CD14-positive monocyte (primary cell): Measurements from ENCODE around the gene LAMA4. TPM values are rescaled to one million over a fixed set of nuclear protein-coding genes. Genes with fewer than 3 reads are reported as not detected.

Experiments
- DNase-seq, 3 donors: peaks; one replicate each; pipeline ENCODE4 v3.0.0-alpha.2; 2011 to 2022
- H2AFZ ChIP-seq: 2 replicates; pipeline ENCODE4 v1.6.0; 2012; ENCODE audit warnings: mild to moderate bottlenecking, low read depth, low read length, inconsistent platforms; ENCODE audit not compliant: insufficient read depth, poor library complexity, severe bottlenecking
- H3K27ac ChIP-seq, 2 donors: 1 replicate in 1 of 2; 2 replicates in 1 of 2; pipeline ENCODE4 v1.5.1; 2012 to 2013; ENCODE audit warnings: low read length in 2 of 2, control low read depth in 1 of 2, inconsistent platforms in 1 of 2, low read depth in 1 of 2, mild to moderate bottlenecking in 1 of 2
- H3K27me3 ChIP-seq, 2 donors: one replicate each; pipeline versions ENCODE4 v1.6.0 to v1.6.1; 2011 to 2013; ENCODE audit warnings: low read length in 2 of 2; ENCODE audit not compliant: control insufficient read depth in 2 of 2, insufficient read depth in 2 of 2
- H3K36me3 ChIP-seq, 2 donors: replicated peaks in 1 of 2; 1 replicate in 1 of 2; 2 replicates in 1 of 2; pipeline versions ENCODE4 v1.5.1 to v1.6.1; 2012 to 2013; ENCODE audit warnings: low read length in 2 of 2, control low read depth in 1 of 2, inconsistent platforms in 1 of 2, mild to moderate bottlenecking in 1 of 2; ENCODE audit not compliant: insufficient read depth in 2 of 2, control insufficient read depth in 1 of 2
- H3K4me1 ChIP-seq, 2 donors: 1 replicate in 1 of 2; 2 replicates in 1 of 2; pipeline versions ENCODE4 v1.5.1 to v1.6.1; 2012 to 2013; ENCODE audit warnings: low read length in 2 of 2, control low read depth in 1 of 2, inconsistent platforms in 1 of 2, mild to moderate bottlenecking in 1 of 2, moderate library complexity in 1 of 2; ENCODE audit not compliant: insufficient read depth in 2 of 2, control insufficient read depth in 1 of 2
- H3K4me2 ChIP-seq: replicated peaks from 2 replicates; pipeline ENCODE3; 2012; ENCODE audit warnings: low read length, moderate library complexity, mild to moderate bottlenecking; ENCODE audit not compliant: poor library complexity, severe bottlenecking; ENCODE audit errors: extremely low read depth
- H3K4me3 ChIP-seq, 3 experiments: fragments of 200-600 bp in 1 of 3; sonication (generic) in 1 of 3; replicated peaks in 1 of 3; 1 replicate in 2 of 3; 2 replicates in 1 of 3; pipeline ENCODE4 v1.5.1; 2011 to 2013; ENCODE audit warnings: low read length in 3 of 3, mild to moderate bottlenecking in 3 of 3, control low read depth in 2 of 3, low read depth in 2 of 3, inconsistent platforms in 1 of 3, moderate library complexity in 1 of 3
- H3K79me2 ChIP-seq: 2 replicates; pipeline ENCODE4 v1.6.0; 2012; ENCODE audit warnings: mild to moderate bottlenecking, control low read depth, inconsistent platforms, low read length, moderate library complexity; ENCODE audit not compliant: insufficient read depth
- H3K9ac ChIP-seq: 2 replicates; pipeline ENCODE4 v1.6.0; 2017; ENCODE audit warnings: low read length, mild to moderate bottlenecking; ENCODE audit not compliant: insufficient read depth, poor library complexity, severe bottlenecking
- H3K9me3 ChIP-seq, 2 donors: replicated peaks in 1 of 2; 1 replicate in 1 of 2; 2 replicates in 1 of 2; pipeline versions ENCODE4 v1.5.1 to v1.6.1; 2012 to 2013; ENCODE audit warnings: low read length in 2 of 2, control low read depth in 1 of 2; ENCODE audit not compliant: control insufficient read depth in 1 of 2, insufficient read depth in 1 of 2
- H4K20me1 ChIP-seq: 2 replicates; pipeline ENCODE4 v1.6.0; 2012; ENCODE audit warnings: mild to moderate bottlenecking, low read length, control low read depth, moderate library complexity; ENCODE audit not compliant: insufficient read depth
- H3K27ac Mint-ChIP-seq, 7 donors: one replicate each; pipeline ENCODE4 v1.8.0; 2020; ENCODE audit warnings: mild to moderate bottlenecking in 7 of 7, mixed read lengths in 7 of 7, moderate library complexity in 6 of 7, inconsistent platforms in 2 of 7
- H3K27me3 Mint-ChIP-seq, 3 donors: one replicate each; pipeline ENCODE4 v1.8.0; 2021 to 2022; ENCODE audit warnings: low read depth in 3 of 3, mild to moderate bottlenecking in 3 of 3, mixed read lengths in 3 of 3, moderate library complexity in 3 of 3, inconsistent platforms in 1 of 3
- H3K36me3 Mint-ChIP-seq, 2 donors: one replicate each; pipeline ENCODE4 v1.8.0; 2020; ENCODE audit warnings: mixed read lengths in 2 of 2, inconsistent platforms in 1 of 2, mild to moderate bottlenecking in 1 of 2
- H3K4me1 Mint-ChIP-seq: one replicate; pipeline ENCODE4 v1.8.0; 2020; ENCODE audit warnings: mild to moderate bottlenecking, mixed read lengths
- H3K4me3 Mint-ChIP-seq, 2 donors: one replicate each; pipeline ENCODE4 v1.8.0; 2020; ENCODE audit warnings: mild to moderate bottlenecking in 2 of 2, mixed read lengths in 2 of 2, moderate library complexity in 1 of 2
- H3K9me3 Mint-ChIP-seq, 7 donors: one replicate each; pipeline ENCODE4 v1.8.0; 2020 to 2022; ENCODE audit warnings: mixed read lengths in 7 of 7, mild to moderate bottlenecking in 6 of 7, moderate library complexity in 6 of 7, inconsistent platforms in 2 of 7
- CTCF ChIP-seq: fragments of 200-600 bp; IDR thresholded peaks from one replicate; pipeline ENCODE4 v1.8.0; 2022; ENCODE audit warnings: antibody characterized with exemption, mild to moderate bottlenecking
- WGBS: methylation state at CpG from one replicate; pipeline ENCODE4 v1.1.5; 2013; ENCODE audit warnings: missing lambda C conversion rate; ENCODE audit not compliant: insufficient coverage; 5-methylcytosine and 5-hydroxymethylcytosine counted together
- intact Hi-C, 2 donors: fragments of 100-400 bp; cut with micrococcal nuclease; formaldehyde crosslinking; loops; one replicate each; pipeline versions ENCODE4 v1.15.0 to v1.15.1; 2023
- polyA plus RNA-seq, 3 donors: library from polyadenylated mRNA; depleted of rRNA in 1 of 3; unstranded in 2 of 3; stranded (reverse) in 1 of 3; fragments of 300-500 nt in 2 of 3; fragments of >200 nt in 1 of 3; fragmentation: Illumina TruSeq in 2 of 3; gene quantifications; 1 replicate in 2 of 3; 2 replicates in 1 of 3; pipeline ENCODE4 v1.2.3, GENCODE V29; 2012 to 2021

The LAMA4 gene
- polyA plus RNA-seq, 3 donors = not detected

- no peak for DNase-seq
- Mint-ChIP-seq H3K9me3 (peaks cover 0 to 3% (median 0%) of the 10 kb centered on the region in 7 donors), H3K36me3 (no peaks in the 10 kb centered on the region), H3K27ac (no peak overlapping the region), H3K27me3 (peaks cover 2 to 8% (median 6%) of the 10 kb centered on the region in 3 donors), H3K4me1 (no peaks in the 10 kb centered on the region), H3K4me3 (no peak overlapping the region)
- H3K4me3 ChIP-seq = no peak overlapping the region
- H2AFZ ChIP-seq = no peak overlapping the region
- H3K27ac ChIP-seq = no peak overlapping the region
- intact Hi-C loops = no loop called here
- no peaks in the 10 kb centered on the region for H3K9me3 ChIP-seq
- H3K9ac ChIP-seq = no peak overlapping the region
- no peak overlapping the region for H3K4me2 ChIP-seq
- no peaks in the 10 kb centered on the region for H3K4me1 ChIP-seq
- H3K27me3 ChIP-seq = peaks cover 0 to 3% of the 10 kb centered on the region in 2 donors
- no peaks in the 10 kb centered on the region for H3K79me2 ChIP-seq
- H4K20me1 ChIP-seq = no peaks in the 10 kb centered on the region
- no peaks in the 10 kb centered on the region for H3K36me3 ChIP-seq
- no peak for TF ChIP-seq CTCF
These were observed 42.3 kb upstream of the LAMA4 start for GRCh38 chr6:112296694-112297093.

- Histone ChIP-seq H3K9ac (no peak overlapping the region), H3K4me2 (no peak overlapping the region), H3K9me3 (no peaks in the 10 kb centered on the region), H3K27ac (no peak overlapping the region), H2AFZ (no peak overlapping the region), H3K4me3 (no peak overlapping the region), H3K36me3 (no peaks in the 10 kb centered on the region), H3K4me1 (no peaks in the 10 kb centered on the region), H3K27me3 (peaks cover 0 to 3% of the 10 kb centered on the region in 2 donors), H3K79me2 (no peaks in the 10 kb centered on the region), H4K20me1 (no peaks in the 10 kb centered on the region)
- intact Hi-C loops = no loop called here
- WGBS = 84% methylated on average over 2 of the region's 2 CpGs
- no peak overlapping the region for H3K4me3 Mint-ChIP-seq
- no peak for DNase-seq
- TF ChIP-seq CTCF = no peak
- H3K27me3 Mint-ChIP-seq = peaks cover 2 to 9% (median 9%) of the 10 kb centered on the region in 3 donors
- H3K4me1 Mint-ChIP-seq = no peaks in the 10 kb centered on the region
- no peak overlapping the region for H3K27ac Mint-ChIP-seq
- H3K9me3 Mint-ChIP-seq = peaks cover 0 to 3% (median 0%) of the 10 kb centered on the region in 7 donors
- no peaks in the 10 kb centered on the region for H3K36me3 Mint-ChIP-seq
These were observed 41.8 kb upstream of the LAMA4 start for GRCh38 chr6:112296122-112296521.
